BLaER1 treated with 17β-estradiol and CSF1 and Interleukin-3, amounts not matched to agents 10 nM and 100 nM (cell line): ENCODE results near the gene MUSK.

Experiments used
- H3K27ac ChIP-seq, 11 experiments: shearing (Covaris generic); formaldehyde crosslinking; 2 replicates each; pipeline ENCODE4 v1.8.1; 2022
- H3K27me3 ChIP-seq, 11 experiments: shearing (Covaris generic); formaldehyde crosslinking; 2 replicates each; pipeline ENCODE4 v1.8.1; 2022
- H3K36me3 ChIP-seq, 11 experiments: shearing (Covaris generic); formaldehyde crosslinking; 2 replicates each; pipeline ENCODE4 v1.8.1; 2022
- H3K4me1 ChIP-seq, 10 experiments: shearing (Covaris generic); formaldehyde crosslinking; 2 replicates each; pipeline ENCODE4 v1.8.1; 2022
- H3K4me2 ChIP-seq, 11 experiments: shearing (Covaris generic); formaldehyde crosslinking; 2 replicates each; pipeline ENCODE4 v1.8.1; 2022
- H3K4me3 ChIP-seq, 10 experiments: shearing (Covaris generic); formaldehyde crosslinking; 2 replicates each; pipeline ENCODE4 v1.8.1; 2022
- H3K9ac ChIP-seq, 11 experiments: shearing (Covaris generic); formaldehyde crosslinking; 2 replicates each; pipeline ENCODE4 v1.8.1; 2022
- H3K9me3 ChIP-seq, 11 experiments: shearing (Covaris generic); formaldehyde crosslinking; replicated peaks in 1 of 11; 2 replicates each; pipeline ENCODE4 v1.8.1; 2022
- H4K20me1 ChIP-seq, 11 experiments: shearing (Covaris generic); formaldehyde crosslinking; 2 replicates each; pipeline ENCODE4 v1.8.1; 2022
- Cebpa-rat ChIP-seq, 11 experiments: shearing (Covaris generic); IDR thresholded peaks; 2 replicates each; pipeline ENCODE4 v1.8.1; 2022

The MUSK gene

GRCh38 chr9:110668570-110669167, at the start of gene MUSK:
Gene MUSK (plus strand): TSS chr9:110668791. CDS start chr9:110668905, 114 bp downstream.
- Histone ChIP-seq H3K4me3 (no peak within 1 kb of the TSS), H3K9ac (no peak within 1 kb of the TSS), H3K4me1 (peaks cover 0 to 15% (median 0%) of the 10 kb centered on the region in 10 experiments; a peak in 8 of 20 replicates), H3K9me3 (no peaks in the 10 kb centered on the region), H3K27me3 (no peaks in the 10 kb centered on the region), H3K4me2 (no peak within 1 kb of the TSS), H3K27ac (no peak within 1 kb of the TSS), H3K36me3 (no peaks in the 10 kb centered on the region), H4K20me1 (no peaks in the 10 kb centered on the region)
- no peak for TF ChIP-seq Cebpa-rat (IDR thresholded peaks at IDR 0.05)

DNA sequence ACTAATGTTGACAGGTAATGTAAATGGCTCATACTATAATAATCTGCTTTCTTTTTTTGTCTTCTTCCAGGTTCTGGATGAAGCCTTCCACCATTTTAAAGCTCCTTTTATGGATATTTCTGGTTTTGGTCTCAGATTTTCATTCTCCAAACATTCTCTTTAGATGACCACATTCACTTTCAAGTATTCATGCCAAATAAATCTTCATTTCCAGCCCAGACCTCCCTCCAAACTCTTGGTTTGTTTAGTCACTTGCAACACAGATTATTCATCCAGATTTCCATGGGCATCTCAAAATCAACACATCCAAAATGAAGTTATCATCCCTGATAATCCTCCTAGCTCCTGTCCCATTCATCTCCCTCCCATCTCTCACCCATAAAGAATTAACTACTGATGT, 48.8 kb upstream of the MUSK start:
- Histone ChIP-seq H3K4me1 (peaks cover 0 to 20% (median 0%) of the 10 kb centered on the region in 10 experiments; a peak in 4 of 20 replicates), H3K9me3 (no peaks in the 10 kb centered on the region), H3K9ac (no peak overlapping the region), H3K27ac (no peak overlapping the region), H3K4me2 (no peak overlapping the region), H4K20me1 (no peaks in the 10 kb centered on the region), H3K36me3 (no peaks in the 10 kb centered on the region), H3K27me3 (no peaks in the 10 kb centered on the region), H3K4me3 (no peak overlapping the region)
- TF ChIP-seq Cebpa-rat (IDR thresholded peaks at IDR 0.05) = no peak

DNA sequence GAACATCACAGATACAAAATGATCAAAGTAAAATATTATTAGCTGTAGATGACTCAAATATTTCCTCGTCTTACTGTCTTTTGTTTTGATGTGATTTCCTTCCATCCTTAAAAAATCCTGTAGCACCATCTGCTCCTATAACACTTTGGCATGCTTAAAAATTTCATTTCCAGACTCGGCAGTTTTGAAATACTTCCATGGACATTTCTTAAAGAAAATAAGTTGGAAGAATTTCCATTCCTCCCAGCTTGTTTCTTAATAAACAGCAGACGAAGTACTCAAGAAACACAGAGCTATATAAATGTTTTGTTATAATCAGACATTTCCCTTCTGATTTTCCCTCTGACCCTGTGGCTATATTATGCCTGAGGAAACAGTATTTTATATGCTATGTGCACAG, 47.9 kb upstream of the MUSK start:
- no peaks in the 10 kb centered on the region for H4K20me1 ChIP-seq
- TF ChIP-seq Cebpa-rat (IDR thresholded peaks at IDR 0.05) = no peak
- no peaks in the 10 kb centered on the region for H3K36me3 ChIP-seq
- no peak overlapping the region for H3K9ac ChIP-seq
- H3K27me3 ChIP-seq = no peaks in the 10 kb centered on the region
- no peak overlapping the region for H3K4me3 ChIP-seq
- H3K9me3 ChIP-seq = no peaks in the 10 kb centered on the region
- peaks cover 0 to 15% (median 0%) of the 10 kb centered on the region in 10 experiments; a peak in 4 of 20 replicates for H3K4me1 ChIP-seq
- H3K27ac ChIP-seq = no peak overlapping the region
- no peak overlapping the region for H3K4me2 ChIP-seq

GRCh38 chr9:110622368-110622767, 46.2 kb upstream of the MUSK start:
- H4K20me1 ChIP-seq = no peaks in the 10 kb centered on the region
- H3K9me3 ChIP-seq = no peaks in the 10 kb centered on the region
- TF ChIP-seq Cebpa-rat (IDR thresholded peaks at IDR 0.05) = no peak
- no peaks in the 10 kb centered on the region for H3K36me3 ChIP-seq
- no peaks in the 10 kb centered on the region for H3K27me3 ChIP-seq
- peaks cover 0 to 7% (median 0%) of the 10 kb centered on the region in 10 experiments; a peak in 2 of 20 replicates for H3K4me1 ChIP-seq
- no peak overlapping the region for H3K4me2 ChIP-seq
- no peak overlapping the region for H3K4me3 ChIP-seq
- H3K27ac ChIP-seq = no peak overlapping the region
- H3K9ac ChIP-seq = no peak overlapping the region

DNA sequence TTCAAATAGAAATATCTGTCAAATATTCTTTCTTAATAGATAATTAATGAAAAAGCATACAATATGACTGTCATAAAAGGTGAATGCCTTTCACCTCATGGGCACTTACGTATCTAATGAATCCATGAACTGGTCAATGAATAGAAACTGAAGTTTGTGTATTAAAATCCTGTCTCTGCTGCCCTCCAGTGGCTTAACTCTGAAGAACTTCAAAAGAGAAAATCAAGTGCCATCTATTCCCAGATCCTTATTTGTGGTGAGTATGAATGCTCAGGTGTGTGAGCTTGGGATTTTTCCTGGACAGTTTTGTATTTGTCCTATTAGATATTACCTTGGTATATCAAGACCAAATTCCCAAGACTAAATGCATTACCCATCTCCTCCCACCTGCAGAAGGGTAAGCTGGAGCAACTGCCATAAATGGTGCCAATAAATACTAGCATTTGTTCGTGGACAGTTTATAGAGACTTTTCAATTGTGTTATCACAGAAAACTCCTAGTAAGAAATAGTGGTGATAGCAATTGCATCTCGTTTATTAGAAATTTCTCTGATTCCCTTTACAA, 45.0 kb upstream of the MUSK start:
- no peak for TF ChIP-seq Cebpa-rat (IDR thresholded peaks at IDR 0.05)
- no peaks in the 10 kb centered on the region for H4K20me1 ChIP-seq
- no peaks in the 10 kb centered on the region for H3K9me3 ChIP-seq
- H3K27me3 ChIP-seq = no peaks in the 10 kb centered on the region
- no peak overlapping the region for H3K4me2 ChIP-seq
- no peaks in the 10 kb centered on the region for H3K36me3 ChIP-seq
- no peak overlapping the region for H3K9ac ChIP-seq
- H3K4me1 ChIP-seq = peaks cover 0 to 7% (median 0%) of the 10 kb centered on the region in 10 experiments; a peak in 2 of 20 replicates
- no peak overlapping the region for H3K4me3 ChIP-seq
- H3K27ac ChIP-seq = no peak overlapping the region

DNA sequence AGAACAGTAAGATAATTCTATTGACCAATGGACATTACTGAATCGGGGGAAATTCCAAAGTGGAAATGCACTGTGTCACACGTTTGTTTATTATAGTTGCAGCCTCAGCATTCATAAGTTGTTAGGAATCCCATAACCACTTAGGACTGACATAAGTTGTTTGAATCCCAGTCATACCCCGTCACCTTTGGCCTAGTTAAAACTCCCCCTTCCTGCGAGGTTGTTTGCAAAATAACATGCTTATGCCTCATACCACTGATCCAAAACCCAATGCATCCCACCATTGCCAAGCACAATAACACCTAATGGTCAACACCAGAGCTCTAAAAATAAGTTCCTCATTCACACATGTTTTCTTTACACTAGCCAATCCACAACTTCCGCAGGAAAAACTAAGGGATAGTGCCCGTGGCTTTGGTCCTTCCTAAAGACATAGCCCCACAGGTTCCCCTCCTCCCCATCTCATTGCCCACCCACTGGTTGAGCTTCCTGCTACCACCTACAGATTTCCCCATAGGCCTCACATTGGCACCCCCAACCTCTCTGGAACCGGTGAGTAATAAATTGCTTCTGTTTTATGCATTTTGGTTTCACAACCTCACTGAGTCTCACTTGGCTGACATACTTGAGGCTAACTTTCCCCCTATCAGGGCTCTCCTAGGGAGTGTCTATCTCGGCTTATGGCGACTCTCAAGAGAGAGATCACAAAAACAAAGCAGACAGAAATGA, 42.3 kb upstream of the MUSK start:
- Histone ChIP-seq H4K20me1 (no peaks in the 10 kb centered on the region), H3K27ac (no peak overlapping the region), H3K4me3 (no peak overlapping the region), H3K9me3 (peaks cover 0 to 9% (median 0%) of the 10 kb centered on the region in 11 experiments; a peak in 4 of 22 replicates), H3K27me3 (no peaks in the 10 kb centered on the region), H3K4me2 (no peak overlapping the region), H3K4me1 (peaks cover 0 to 7% (median 0%) of the 10 kb centered on the region in 10 experiments; a peak in 2 of 20 replicates), H3K36me3 (no peaks in the 10 kb centered on the region), H3K9ac (no peak overlapping the region)
- no peak for TF ChIP-seq Cebpa-rat (IDR thresholded peaks at IDR 0.05)

GRCh38 chr9:110635589-110635988, 33.0 kb upstream of the MUSK start:
- Histone ChIP-seq H3K9ac (no peak overlapping the region), H3K4me3 (no peak overlapping the region), H3K4me1 (peaks cover 0 to 5% (median 1%) of the 10 kb centered on the region in 10 experiments; a peak in 6 of 20 replicates), H4K20me1 (no peaks in the 10 kb centered on the region), H3K36me3 (no peaks in the 10 kb centered on the region), H3K27ac (no peak overlapping the region), H3K9me3 (peaks cover 0 to 37% (median 18%) of the 10 kb centered on the region in 11 experiments; a peak in 17 of 22 replicates), H3K27me3 (no peaks in the 10 kb centered on the region), H3K4me2 (no peak overlapping the region)
- no peak for TF ChIP-seq Cebpa-rat (IDR thresholded peaks at IDR 0.05)

DNA sequence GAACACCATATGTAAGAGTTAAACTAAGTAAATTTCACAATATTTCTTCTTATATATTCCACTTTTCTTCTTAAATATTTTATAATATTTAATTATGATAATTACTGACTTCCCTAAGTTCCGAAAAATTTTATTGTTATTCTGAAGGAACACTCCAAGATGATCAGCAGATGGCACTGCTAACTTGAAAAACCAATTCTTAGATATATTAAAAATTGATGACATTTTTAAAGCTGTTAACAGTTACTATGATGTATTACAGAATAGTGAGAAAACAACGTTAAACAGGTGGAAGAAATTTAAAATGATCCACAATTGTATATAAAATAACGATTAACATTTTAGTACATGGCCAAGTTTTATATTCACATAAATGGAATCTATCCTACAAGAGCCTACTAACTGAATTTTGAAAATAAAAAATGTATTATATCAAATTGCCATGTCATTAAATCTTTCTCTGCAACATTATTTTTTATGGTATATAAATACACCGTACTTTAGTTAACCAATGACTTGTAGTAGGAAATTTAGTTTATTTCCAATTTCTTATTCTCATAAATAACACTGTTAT, 30.1 kb upstream of the MUSK start:
- Histone ChIP-seq H3K9ac (no peak overlapping the region), H3K27ac (no peak overlapping the region)

DNA sequence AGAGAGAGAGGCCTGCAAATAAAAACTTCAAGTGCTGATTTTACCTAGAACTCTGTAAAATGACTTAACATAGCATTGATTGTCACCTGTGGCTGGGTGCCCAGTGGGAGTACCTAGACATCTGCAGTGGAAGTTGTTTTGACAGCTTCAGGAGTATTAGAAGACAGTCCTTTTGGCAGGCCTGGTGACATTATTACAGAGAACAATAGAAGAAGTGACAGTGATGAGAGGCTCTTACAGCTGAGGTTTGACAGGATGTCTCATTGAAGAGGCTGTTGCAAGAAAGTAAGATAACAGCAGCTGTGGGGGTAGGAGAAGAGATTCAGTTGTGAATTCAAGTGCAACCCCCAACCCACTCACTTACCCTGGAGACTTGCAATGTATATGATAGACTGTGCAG, 27.9 kb upstream of the MUSK start:
- Histone ChIP-seq H3K4me1 (peaks cover 0 to 12% (median 4%) of the 10 kb centered on the region in 10 experiments; a peak in 6 of 20 replicates), H3K4me3 (no peak overlapping the region), H3K9me3 (peaks cover 0 to 10% (median 3%) of the 10 kb centered on the region in 11 experiments; a peak in 10 of 22 replicates), H4K20me1 (no peaks in the 10 kb centered on the region), H3K4me2 (peak overlapping the region in 4 of 11 experiments; percentile 3 to 22 (median 16); a peak in 2 of 22 replicates), H3K27me3 (no peaks in the 10 kb centered on the region), H3K36me3 (no peaks in the 10 kb centered on the region), H3K9ac (no peak overlapping the region), H3K27ac (peak overlapping the region in 1 of 11 experiments; percentile 19; a peak in 2 of 22 replicates)
- no peak for TF ChIP-seq Cebpa-rat (IDR thresholded peaks at IDR 0.05)

More for the DNA sequence above, 30.1 kb upstream of the MUSK start:
- H3K4me2 ChIP-seq = no peak overlapping the region
- no peaks in the 10 kb centered on the region for H3K27me3 ChIP-seq
- H3K9me3 ChIP-seq = peaks cover 0 to 32% (median 15%) of the 10 kb centered on the region in 11 experiments; a peak in 17 of 22 replicates
- peaks cover 0 to 12% (median 4%) of the 10 kb centered on the region in 10 experiments; a peak in 6 of 20 replicates for H3K4me1 ChIP-seq
- H3K36me3 ChIP-seq = no peaks in the 10 kb centered on the region
- H4K20me1 ChIP-seq = no peaks in the 10 kb centered on the region
- no peak for TF ChIP-seq Cebpa-rat (IDR thresholded peaks at IDR 0.05)
- no peak overlapping the region for H3K4me3 ChIP-seq
